HFF-Myc (cell line): Measurements from ENCODE around the gene SMG6.

ENCODE experiments used
- DNase-seq: peaks from one replicate; pipeline ENCODE4 v3.0.0-alpha.2; 2011; ENCODE audit warnings: low read depth; ENCODE audit errors: extremely low read depth
- H3K4me3 ChIP-seq: replicated peaks from 2 replicates; pipeline ENCODE4 v1.5.1; 2011; ENCODE audit warnings: low read depth, mild to moderate bottlenecking, control low read depth, low read length
- CTCF ChIP-seq: IDR thresholded peaks from 2 replicates; pipeline ENCODE4 v1.5.1; 2012; ENCODE audit warnings: mild to moderate bottlenecking, low read depth, low read length, control low read depth; ENCODE audit errors: missing control alignments

The SMG6 gene

DNA sequence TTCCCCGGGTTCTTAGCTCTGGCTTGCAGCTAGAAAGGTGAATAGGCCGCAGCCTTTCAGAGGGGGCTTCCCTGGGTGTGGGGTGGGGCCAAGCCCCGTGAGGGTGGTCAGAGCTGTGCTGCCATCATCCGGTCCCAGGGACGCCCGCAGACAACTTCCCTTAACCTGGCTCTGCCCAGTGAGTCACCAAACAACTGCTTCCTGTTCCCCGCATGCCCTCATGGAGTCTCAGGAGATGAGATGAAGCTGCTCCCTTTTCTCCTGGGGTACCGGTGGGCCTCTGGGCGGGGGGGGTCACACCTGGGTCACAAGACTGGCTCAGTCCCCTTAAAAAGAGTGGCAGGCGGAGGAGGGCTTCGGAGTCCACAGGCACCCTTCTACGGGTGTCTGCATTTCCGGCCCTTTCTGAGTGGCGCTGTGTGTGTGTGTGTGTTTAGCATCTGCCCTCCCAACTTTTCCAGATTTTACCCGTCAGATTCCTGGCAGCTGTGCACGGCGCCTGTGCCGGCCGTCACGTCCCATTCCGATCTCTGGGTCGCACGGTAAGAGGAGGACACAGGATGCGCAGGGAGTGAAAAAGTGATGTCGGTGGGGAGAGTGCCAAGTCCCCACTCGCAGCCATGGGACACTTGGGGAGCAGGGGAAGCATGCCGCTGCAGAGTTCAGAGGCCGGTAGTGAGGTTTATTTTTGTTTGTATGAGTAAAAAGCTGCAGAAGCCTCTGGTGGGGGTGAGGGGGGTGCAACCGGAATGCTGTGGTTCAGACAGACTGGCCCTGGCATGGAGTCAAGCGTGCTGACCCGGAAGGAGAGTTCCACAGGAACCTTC, 231.9 kb downstream of the SMG6 start:
- H3K4me3 ChIP-seq: peak overlapping the region; percentile 5; the same call in 1 of the 2 replicates
- no peak for TF ChIP-seq CTCF
- no peak for DNase-seq

- no peak for DNase-seq
- H3K4me3 ChIP-seq: no peak overlapping the region
- TF ChIP-seq CTCF: no peak
Measured at GRCh38 chr17:2071024-2071385, 232.6 kb downstream of the SMG6 start.

GRCh38 chr17:2070241-2071023, 233.2 kb downstream of the SMG6 start:
- no peak for TF ChIP-seq CTCF
- DNase-seq: no peak
- H3K4me3 ChIP-seq: no peak overlapping the region

DNA sequence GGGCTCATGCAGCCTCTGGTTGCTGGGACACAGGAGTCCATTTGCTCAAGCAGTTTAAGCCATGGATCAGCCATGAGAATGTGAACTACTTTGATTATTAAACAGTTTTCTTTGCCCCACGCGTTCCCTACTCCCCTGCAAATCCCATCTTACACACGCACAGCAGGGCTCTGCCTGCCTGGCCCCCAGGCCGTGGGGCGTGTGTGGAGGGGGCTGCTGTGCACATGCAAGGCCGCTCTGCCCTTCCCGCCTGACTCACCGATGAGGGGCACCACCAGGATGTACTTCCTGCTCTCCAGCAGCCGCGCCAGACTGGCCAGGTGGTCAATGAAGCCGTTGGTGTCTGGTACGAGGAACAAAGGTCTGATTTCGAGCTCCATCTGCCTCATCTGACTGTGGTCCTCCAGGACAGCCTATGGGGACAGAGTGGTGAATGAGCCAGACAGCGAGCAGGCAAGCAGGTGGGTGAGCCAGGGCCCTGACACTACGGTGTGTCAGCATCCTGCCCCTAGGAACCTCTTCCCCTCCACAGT, 235.0 kb downstream of the SMG6 start:
- H3K4me3 ChIP-seq: no peak overlapping the region
- TF ChIP-seq CTCF: no peak
- DNase-seq: no peak

- TF ChIP-seq CTCF: peak; percentile 8
- DNase-seq: no peak
- no peak overlapping the region for H3K4me3 ChIP-seq
Measured at GRCh38 chr17:2068031-2068518, 235.5 kb downstream of the SMG6 start.

- no peak overlapping the region for H3K4me3 ChIP-seq
- DNase-seq: peak; percentile 89
- no peak for TF ChIP-seq CTCF
Measured at GRCh38 chr17:2067608-2068024, 236.0 kb downstream of the SMG6 start.
